DOHH2 (cell line): Measurements from ENCODE around the gene NUP205.
A peak's percentile ranks its signal among the peaks of the same experiment; 100 is the strongest.
"Not testable (repeated sequence)": the region's sequence is repeated elsewhere in the genome, so short reads cannot be mapped to it uniquely, and the experiment has no call there.

Source experiments
- H3F3A ChIP-seq: fragments of 200-600 bp; sonication (generic), shearing (Covaris generic); 2 replicates; pipeline ENCODE4 v1.6.0; 2016; ENCODE audit warnings: antibody characterized with exemption, mild to moderate bottlenecking; ENCODE audit not compliant: control insufficient read depth, insufficient read depth
- H3K27ac ChIP-seq: fragments of 200-600 bp; sonication (generic); 2 replicates; pipeline ENCODE4 v1.5.1; 2014; ENCODE audit warnings: low read depth, mild to moderate bottlenecking, low read length, moderate library complexity
- H3K27me3 ChIP-seq: fragments of 200-600 bp; sonication (generic); 2 replicates; pipeline ENCODE4 v1.6.1; 2014; ENCODE audit warnings: mild to moderate bottlenecking, low read length, mixed read lengths; ENCODE audit not compliant: control insufficient read depth
- H3K36me3 ChIP-seq: fragments of 200-600 bp; sonication (generic); 2 replicates; pipeline ENCODE4 v1.6.1; 2014; ENCODE audit warnings: mild to moderate bottlenecking, low read length, moderate library complexity, mixed read lengths; ENCODE audit not compliant: control insufficient read depth
- H3K4me1 ChIP-seq: fragments of 200-600 bp; sonication (generic); 2 replicates; pipeline ENCODE4 v1.6.1; 2014; ENCODE audit warnings: mild to moderate bottlenecking, low read length, mixed read lengths; ENCODE audit not compliant: control insufficient read depth
- H3K4me2 ChIP-seq: fragments of 200-600 bp; sonication (generic); 2 replicates; pipeline ENCODE4 v1.6.0; 2014; ENCODE audit warnings: mild to moderate bottlenecking, low read length, moderate library complexity
- H3K4me3 ChIP-seq: fragments of 200-600 bp; sonication (generic); 2 replicates; pipeline ENCODE4 v1.5.1; 2014; ENCODE audit warnings: mild to moderate bottlenecking, low read length, mixed read lengths
- H3K79me2 ChIP-seq: fragments of 200-600 bp; sonication (generic); 2 replicates; pipeline ENCODE4 v1.6.1; 2014; ENCODE audit warnings: mild to moderate bottlenecking, low read length, mixed read lengths; ENCODE audit not compliant: control insufficient read depth
- H3K9me2 ChIP-seq: fragments of 200-600 bp; sonication (generic); replicated peaks from 2 replicates; pipeline ENCODE4 v1.6.1; 2014; ENCODE audit warnings: mild to moderate bottlenecking, low read length, mixed read lengths; ENCODE audit not compliant: control insufficient read depth
- H3K9me3 ChIP-seq: fragments of 200-600 bp; sonication (generic); 2 replicates; pipeline ENCODE4 v1.6.1; 2014; ENCODE audit warnings: antibody characterized with exemption, low read length, mixed read lengths; ENCODE audit not compliant: control insufficient read depth, insufficient read depth
- H4K20me1 ChIP-seq: fragments of 200-600 bp; sonication (generic); 2 replicates; pipeline ENCODE4 v1.6.0; 2014; ENCODE audit warnings: low read depth, mild to moderate bottlenecking, antibody characterized with exemption, low read length, moderate library complexity; ENCODE audit not compliant: control insufficient read depth, insufficient read depth
- EZH2phosphoT487 ChIP-seq: fragments of 200-600 bp; sonication (generic); IDR thresholded peaks from 2 replicates; pipeline ENCODE4 v1.6.1; 2017; ENCODE audit warnings: borderline replicate concordance, mild to moderate bottlenecking, antibody characterized with exemption, low read length, moderate library complexity, mixed read lengths
- TF ChIP-seq, protein P1 (sequence below): fragments of 200-600 bp; sonication (generic); IDR thresholded peaks from one replicate; pipeline ENCODE4 v1.5.1; 2014; ENCODE audit warnings: antibody characterized with exemption, mild to moderate bottlenecking, low read depth, low read length; ENCODE audit not compliant: poor library complexity, severe bottlenecking

NUP205 gene

GRCh38 chr7:135620447-135620846 lies 62.7 kb downstream of the NUP205 start:
- Histone ChIP-seq H3K27me3 (no peaks in the 10 kb centered on the region), H3K27ac (no peak overlapping the region), H3K4me3 (no peak overlapping the region), H3K9me2 (no peaks in the 10 kb centered on the region), H3K36me3 (peaks cover 90% of the 10 kb centered on the region), H4K20me1 (no peaks in the 10 kb centered on the region), H3K4me1 (no peaks in the 10 kb centered on the region), H3F3A (peaks cover 18% of the 10 kb centered on the region), H3K4me2 (no peak overlapping the region), H3K79me2 (no peaks in the 10 kb centered on the region), H3K9me3 (no peaks in the 10 kb centered on the region)
- no peak for TF ChIP-seq EZH2phosphoT487
- TF ChIP-seq, protein P1, sequence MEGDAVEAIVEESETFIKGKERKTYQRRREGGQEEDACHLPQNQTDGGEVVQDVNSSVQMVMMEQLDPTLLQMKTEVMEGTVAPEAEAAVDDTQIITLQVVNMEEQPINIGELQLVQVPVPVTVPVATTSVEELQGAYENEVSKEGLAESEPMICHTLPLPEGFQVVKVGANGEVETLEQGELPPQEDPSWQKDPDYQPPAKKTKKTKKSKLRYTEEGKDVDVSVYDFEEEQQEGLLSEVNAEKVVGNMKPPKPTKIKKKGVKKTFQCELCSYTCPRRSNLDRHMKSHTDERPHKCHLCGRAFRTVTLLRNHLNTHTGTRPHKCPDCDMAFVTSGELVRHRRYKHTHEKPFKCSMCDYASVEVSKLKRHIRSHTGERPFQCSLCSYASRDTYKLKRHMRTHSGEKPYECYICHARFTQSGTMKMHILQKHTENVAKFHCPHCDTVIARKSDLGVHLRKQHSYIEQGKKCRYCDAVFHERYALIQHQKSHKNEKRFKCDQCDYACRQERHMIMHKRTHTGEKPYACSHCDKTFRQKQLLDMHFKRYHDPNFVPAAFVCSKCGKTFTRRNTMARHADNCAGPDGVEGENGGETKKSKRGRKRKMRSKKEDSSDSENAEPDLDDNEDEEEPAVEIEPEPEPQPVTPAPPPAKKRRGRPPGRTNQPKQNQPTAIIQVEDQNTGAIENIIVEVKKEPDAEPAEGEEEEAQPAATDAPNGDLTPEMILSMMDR, result no peak

GRCh38 chr7:135620980-135621850 lies 63.5 kb downstream of the NUP205 start:
- H3K27me3 ChIP-seq, result no peaks in the 10 kb centered on the region
- no peak overlapping the region for H3K4me3 ChIP-seq
- no peaks in the 10 kb centered on the region for H3K79me2 ChIP-seq
- TF ChIP-seq EZH2phosphoT487, result no peak
- TF ChIP-seq, protein P1, result peak; percentile 98
- H3K9me2 ChIP-seq, result no peaks in the 10 kb centered on the region
- no peaks in the 10 kb centered on the region for H3K9me3 ChIP-seq
- H4K20me1 ChIP-seq, result no peaks in the 10 kb centered on the region
- H3K4me1 ChIP-seq, result no peaks in the 10 kb centered on the region
- H3F3A ChIP-seq, result peaks cover 18% of the 10 kb centered on the region
- H3K27ac ChIP-seq, result no peak overlapping the region
- H3K4me2 ChIP-seq, result no peak overlapping the region
- peaks cover 90% of the 10 kb centered on the region for H3K36me3 ChIP-seq

DNA sequence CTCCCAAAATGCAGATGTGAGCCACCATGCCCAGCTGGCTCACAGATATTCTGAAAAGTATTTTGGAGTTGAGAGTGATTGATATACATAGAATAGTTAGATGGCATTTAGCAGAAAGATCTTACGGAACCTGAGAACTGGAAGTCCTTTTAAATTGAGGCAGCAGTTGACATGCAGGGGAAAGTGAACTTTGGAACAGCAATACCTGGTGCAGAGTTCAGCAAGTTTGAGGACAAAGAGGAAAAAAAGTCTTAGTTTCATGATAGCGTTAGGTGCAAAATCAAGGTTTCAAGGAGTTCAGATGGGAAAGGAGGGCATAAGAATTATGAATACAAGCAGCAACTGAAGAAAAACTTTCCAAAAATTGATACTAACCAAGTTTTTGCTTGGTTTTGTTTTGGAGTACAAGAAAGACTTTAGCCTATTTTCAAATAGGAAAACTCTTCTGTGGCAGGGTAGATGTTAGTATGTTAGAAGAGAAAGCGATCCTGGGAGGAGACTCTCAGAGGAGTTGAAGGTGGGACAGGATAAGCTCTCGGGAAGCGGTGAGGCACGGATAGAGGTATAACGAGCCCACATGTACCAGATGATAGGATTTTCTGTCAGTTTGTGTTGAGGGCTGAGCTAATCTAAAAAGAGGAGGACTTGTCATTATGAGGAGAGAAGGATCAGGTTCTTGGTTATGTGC lies 76.6 kb downstream of the NUP205 start:
- no peak overlapping the region for H3K27ac ChIP-seq
- peaks cover 86% of the 10 kb centered on the region for H3K36me3 ChIP-seq
- TF ChIP-seq, protein P1, result no peak
- no peak for TF ChIP-seq EZH2phosphoT487

DNA sequence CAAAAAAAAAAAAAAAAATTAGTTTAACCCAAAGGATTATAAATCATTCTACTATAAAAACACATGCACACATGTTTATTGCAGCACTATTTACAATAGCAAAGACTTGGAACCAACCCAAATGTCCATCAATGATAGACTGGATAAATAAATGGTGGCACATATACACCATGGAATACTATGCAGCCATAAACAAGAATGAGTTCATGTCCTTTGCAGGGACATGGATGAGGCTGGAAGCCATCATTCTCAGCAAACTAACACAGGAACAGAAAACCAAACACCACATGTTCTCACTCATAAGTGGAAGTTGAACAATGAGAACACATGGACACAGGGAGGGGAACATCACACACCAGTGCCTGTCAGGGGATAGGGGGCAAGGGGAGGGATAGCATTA lies 82.0 kb downstream of the NUP205 start:
- Histone ChIP-seq H3F3A (peaks cover 10% of the 10 kb centered on the region), H3K36me3 (peaks cover 95% of the 10 kb centered on the region)
- H3K9me2 ChIP-seq, H3K27me3 ChIP-seq, H3K79me2 ChIP-seq, H3K4me2 ChIP-seq, H4K20me1 ChIP-seq, H3K27ac ChIP-seq, H3K4me3 ChIP-seq, H3K9me3 ChIP-seq, H3K4me1 ChIP-seq: not testable (repeated sequence)

More for the DNA sequence above, 76.6 kb downstream of the NUP205 start:
- Histone ChIP-seq H3K9me2 (no peaks in the 10 kb centered on the region), H4K20me1 (no peaks in the 10 kb centered on the region), H3K9me3 (no peaks in the 10 kb centered on the region), H3K4me1 (no peaks in the 10 kb centered on the region), H3K4me2 (no peak overlapping the region), H3K79me2 (no peaks in the 10 kb centered on the region), H3F3A (no peaks in the 10 kb centered on the region), H3K27me3 (no peaks in the 10 kb centered on the region), H3K4me3 (no peak overlapping the region)
